ENCODE data around the gene PLEK. TPM values are rescaled to one million over a fixed set of nuclear protein-coding genes. Genes with fewer than 3 reads are reported as not detected.
A peak's percentile ranks its signal among the peaks of the same experiment; 100 is the strongest.
"Not testable (repeated sequence)": the region's sequence is repeated elsewhere in the genome, so short reads cannot be mapped to it uniquely, and the experiment has no call there.

Gene PLEK, protein sequence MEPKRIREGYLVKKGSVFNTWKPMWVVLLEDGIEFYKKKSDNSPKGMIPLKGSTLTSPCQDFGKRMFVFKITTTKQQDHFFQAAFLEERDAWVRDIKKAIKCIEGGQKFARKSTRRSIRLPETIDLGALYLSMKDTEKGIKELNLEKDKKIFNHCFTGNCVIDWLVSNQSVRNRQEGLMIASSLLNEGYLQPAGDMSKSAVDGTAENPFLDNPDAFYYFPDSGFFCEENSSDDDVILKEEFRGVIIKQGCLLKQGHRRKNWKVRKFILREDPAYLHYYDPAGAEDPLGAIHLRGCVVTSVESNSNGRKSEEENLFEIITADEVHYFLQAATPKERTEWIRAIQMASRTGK
- 0.65 TPM in 1 of 2 replicates, not detected in the other for total RNA-seq

- DNase-seq (ENCODE audit: low read depth) = peak; percentile 16
Measured at GRCh38 chr2:68365087-68365486, at the start of gene PLEK. Gene PLEK, plus strand, starts transcription at chr2:68365282. Its CDS starts 70 bp downstream, at chr2:68365352.

DNA sequence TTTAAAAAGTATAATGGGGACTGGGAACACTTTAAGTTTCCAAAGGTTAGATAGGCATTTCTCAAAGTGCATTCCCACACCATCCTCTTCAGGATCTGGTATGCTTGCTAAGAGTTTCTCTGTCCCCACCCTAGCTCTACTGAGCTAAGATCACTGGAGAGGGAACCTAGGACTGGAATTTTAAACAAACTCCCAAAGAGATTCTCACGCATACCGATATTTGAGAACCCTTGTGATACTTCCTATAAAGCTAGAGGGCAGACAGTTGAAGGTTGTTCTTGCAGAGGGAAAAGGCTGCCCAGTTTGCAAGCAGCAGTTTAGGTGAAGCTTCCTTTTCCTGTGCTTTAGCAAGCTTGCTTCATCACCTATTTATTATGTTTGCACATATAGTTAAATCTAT, 49.0 kb upstream of the PLEK start:
- no peak for DNase-seq (ENCODE audit: low read depth)

GRCh38 chr2:68317971-68318913, 46.8 kb upstream of the PLEK start:
- no peak for DNase-seq (ENCODE audit: low read depth)

GRCh38 chr2:68318914-68319397, 46.1 kb upstream of the PLEK start:
- no peak for DNase-seq (ENCODE audit: low read depth)

DNA sequence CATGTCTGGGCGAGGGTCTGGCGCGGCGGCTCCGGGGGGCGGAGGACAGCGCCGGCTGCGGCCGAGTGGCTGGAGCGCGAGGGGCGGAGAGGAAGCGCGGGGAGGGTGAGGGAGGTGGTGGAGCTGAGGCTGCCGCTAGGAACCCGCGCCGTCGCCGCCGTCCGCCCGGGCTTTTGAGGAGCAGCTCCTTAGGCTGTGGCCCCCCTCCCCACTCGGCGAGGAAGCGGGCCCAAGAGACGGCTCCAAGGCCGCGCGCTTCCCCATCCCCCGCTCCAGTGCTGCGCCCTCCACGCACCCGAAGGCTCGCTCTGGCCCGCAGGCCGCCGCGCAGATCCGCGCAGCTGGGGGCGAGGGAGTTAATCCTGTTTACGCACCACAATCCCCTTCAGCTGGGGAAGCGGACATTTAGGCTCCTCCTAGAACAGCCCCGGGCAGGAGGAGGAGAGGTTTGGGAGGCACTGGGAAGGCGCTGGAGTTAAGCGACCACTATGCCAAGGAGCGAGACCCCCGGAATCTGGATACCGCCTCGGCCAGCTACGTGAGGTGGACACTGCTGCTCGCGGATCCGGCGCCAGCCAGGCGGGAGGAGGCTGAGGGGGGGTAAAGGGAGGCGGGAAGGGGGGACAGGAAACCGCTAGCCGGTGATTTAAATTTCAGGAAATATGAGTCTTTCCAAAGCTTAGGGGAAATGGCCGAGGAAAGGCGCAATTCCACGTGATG, 45.5 kb upstream of the PLEK start, which contains the start of gene CNRIP1:
Gene CNRIP1 (minus strand): TSS at position 552 of the 720 bp plus-strand sequence. CDS start 549 bp downstream, at position 3.
- DNase-seq (ENCODE audit: low read depth) = peak; percentile 29

DNA sequence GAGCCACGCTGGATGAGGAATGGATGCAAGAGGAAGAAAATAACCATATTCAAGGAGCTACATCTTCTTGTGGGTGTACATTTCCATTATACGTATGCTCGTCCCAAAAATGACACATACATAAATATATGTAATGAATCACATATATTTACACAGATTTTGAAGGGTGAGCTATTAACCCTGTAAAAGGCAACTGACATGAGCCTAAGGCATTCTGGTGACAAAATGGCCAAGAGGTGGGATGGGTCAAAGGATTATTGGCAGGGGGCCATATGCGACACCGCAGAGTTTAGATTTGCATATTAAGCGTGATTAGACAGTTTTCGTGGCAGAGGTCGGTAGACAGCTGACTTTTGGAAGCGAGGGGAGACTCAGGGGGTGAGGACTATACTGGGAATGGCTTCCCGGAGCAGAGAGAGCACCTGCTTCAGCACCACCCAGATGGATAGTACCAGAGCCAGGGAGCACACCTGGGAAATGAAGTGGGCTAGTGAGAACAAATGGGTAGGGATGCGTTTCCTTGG, 44.9 kb upstream of the PLEK start:
- peak; percentile 22 for DNase-seq (ENCODE audit: low read depth)

DNA sequence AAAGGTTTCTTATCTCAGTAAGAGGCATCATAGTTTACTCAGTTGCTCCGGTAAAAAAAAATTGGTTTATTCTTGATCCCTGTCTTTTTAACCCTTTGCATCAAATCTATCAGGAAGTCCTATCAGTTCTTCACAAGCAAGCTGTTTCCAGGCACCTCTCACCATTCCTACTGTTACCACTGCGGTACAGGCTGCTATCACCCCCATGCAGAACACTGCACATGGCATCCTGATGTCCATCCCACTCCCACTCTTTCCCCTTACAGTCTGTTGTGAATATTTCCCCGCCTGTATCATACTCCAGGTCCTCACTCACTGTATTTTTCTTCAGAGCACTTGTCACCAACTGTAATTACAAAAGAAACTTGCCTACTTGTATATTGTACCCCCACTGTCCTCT, 40.0 kb upstream of the PLEK start:
- no peak for DNase-seq (ENCODE audit: low read depth)

DNA sequence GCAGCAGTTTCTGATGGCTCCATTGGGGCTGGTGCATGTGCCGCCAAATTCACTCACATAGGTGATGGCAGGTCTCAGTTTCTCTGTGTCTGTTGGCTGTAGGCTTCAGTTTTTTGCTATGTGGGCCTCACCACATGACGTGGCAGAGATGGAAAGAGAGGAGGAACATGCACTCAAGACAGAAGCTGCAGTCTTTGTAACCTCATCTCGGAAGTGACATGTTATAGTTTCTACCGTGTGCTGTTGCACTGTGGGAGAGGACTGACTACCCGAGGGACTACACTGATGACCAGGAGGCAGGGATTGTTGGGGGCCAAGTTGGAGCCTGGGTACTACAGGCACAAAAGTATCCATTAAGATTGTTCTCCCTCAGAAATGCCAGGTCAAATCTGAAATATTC, 36.2 kb upstream of the PLEK start:
- no peak for DNase-seq (ENCODE audit: low read depth)

DNA sequence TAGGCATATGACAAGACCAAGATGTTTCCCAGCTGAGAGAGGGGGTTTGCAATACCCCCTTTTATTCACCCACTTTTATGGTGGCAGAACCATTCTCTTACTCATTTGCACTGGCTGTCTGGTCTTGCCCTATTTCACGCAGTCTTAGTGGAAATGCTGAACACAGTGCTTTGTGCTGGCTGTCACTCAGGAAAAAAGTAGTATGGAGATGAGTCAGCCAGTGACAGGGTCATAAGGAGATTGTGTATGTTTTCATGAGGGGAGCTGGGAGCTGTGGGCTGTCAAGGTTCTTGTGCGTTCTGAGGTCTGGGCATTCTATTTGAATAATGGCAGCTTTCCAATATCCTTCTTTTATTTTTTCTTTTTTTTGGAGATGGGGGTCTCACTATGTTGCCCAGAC, 34.4 kb upstream of the PLEK start:
- no peak for DNase-seq (ENCODE audit: low read depth)

GRCh38 chr2:68333009-68333408, 32.1 kb upstream of the PLEK start:
- no peak for DNase-seq (ENCODE audit: low read depth)

GRCh38 chr2:68333931-68334330, 31.2 kb upstream of the PLEK start:
- no peak for DNase-seq (ENCODE audit: low read depth)

DNA sequence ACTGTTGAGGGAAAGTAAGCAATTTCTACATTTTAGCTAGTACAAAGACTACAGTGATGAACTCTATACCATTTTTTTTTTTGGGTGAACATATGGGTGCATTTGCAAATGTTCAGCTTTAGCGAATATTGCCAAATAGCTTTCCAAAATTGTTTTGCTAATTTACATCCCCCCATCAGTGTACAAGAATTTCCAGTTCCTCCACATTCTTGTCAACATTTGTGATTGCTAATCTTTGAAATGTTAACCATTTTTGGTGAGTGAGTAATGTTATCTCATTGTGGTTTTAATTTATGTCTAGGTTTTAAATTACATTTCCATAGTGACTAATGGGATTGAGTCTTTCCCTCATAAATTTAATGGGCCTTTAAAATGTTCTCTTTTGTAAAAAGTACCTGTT, 28.9 kb upstream of the PLEK start:
- peak; percentile 47 for DNase-seq (ENCODE audit: low read depth)

- no peak for DNase-seq (ENCODE audit: low read depth)
Measured at GRCh38 chr2:68340226-68341061, 24.6 kb upstream of the PLEK start.

- no peak for DNase-seq (ENCODE audit: low read depth)
Measured at GRCh38 chr2:68341062-68341329, 24.1 kb upstream of the PLEK start.

DNA sequence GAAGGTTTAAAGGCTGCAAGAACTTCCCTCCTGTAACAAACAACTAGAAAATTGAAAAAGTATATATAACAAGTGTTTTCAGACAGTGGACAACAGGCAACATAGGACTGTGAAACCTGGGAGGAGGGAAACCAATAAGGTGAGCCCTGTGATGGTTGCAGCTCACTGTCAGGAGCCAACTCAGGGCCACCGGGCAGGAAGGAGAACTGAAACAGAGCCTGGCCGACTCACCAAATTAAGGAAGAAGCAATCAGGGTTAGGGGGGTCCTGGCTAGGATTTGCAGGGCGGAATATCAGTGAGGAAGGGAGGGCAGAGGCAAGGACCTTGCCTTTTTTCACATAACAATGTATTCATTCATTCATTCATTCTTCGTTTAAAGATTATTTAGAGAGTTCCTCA, 23.5 kb upstream of the PLEK start:
- DNase-seq (ENCODE audit: low read depth) = no peak

- DNase-seq (ENCODE audit: low read depth) = no peak
Measured at GRCh38 chr2:68342470-68342869, 22.6 kb upstream of the PLEK start.

DNA sequence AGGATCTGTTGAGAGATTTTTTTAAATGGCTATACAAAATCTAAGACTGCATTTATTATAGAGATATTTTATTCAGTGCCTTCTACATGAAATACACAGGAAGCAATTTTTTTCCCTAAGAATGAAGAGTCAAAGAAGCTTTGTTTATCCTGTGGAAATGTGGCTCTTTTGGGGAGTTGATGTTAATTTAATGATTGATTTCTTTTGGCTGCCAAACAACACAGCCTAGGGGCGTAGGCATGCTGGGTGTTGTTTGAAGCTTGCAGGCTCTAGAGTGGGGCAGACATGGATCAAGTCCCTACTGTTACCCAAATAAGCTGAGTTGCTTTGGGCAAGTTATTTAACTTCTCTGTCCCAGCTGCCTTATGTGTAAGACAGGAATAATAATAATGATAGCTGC, 21.1 kb upstream of the PLEK start:
- no peak for DNase-seq (ENCODE audit: low read depth)

DNA sequence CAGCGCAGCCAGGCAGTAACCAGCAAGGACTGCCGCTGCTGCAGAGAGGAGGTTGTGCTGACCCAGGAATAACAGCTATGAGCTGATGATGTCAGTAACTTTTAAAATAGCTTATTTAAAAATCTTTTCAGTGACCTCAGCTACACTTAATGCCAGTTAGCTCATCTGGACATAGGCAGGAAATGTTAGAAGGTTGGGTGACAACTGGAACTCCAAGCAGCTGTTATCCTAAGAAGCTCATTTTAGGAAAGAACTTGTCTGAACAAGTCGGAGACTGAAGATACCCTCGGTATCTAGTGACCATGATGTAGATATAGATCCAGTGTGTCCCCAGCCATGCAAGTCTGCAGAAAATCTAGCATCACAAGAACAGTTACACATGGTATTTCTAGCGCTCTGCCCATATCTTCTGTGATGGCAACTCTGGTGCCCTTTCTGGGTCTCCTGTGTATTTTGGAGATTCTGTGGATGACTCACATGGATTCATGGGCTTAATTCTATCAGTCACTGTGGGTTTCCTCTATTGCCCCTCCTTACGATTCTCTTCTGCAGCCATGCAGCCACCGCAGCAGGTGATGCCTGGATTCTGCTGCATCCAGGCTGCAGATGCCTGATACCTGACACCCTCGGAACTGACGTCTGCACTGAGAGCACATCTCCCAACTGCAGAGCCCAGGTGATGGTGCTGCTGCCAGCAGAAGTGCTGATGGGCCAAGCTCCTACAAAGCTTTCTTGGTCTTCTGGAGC, 19.8 kb upstream of the PLEK start:
- DNase-seq (ENCODE audit: low read depth) = no peak

DNA sequence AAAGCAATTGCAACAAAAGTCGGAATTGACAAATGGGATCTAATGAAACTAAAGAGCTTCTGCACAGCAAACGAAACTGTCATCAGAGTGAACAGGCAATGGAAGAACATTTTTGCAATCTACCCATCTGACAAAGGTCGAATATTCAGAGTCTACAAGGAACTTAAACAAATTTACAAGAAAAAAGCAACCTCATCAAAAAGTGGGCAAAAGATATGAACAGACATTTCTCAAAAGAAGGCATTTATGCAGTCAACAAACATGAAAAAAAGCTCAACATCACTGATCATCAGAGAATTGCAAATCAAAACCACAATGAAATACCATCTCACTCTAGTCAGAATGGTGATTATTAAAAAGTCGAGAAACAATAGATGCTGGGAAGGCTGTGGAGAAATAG, 16.0 kb upstream of the PLEK start:
- not testable (repeated sequence) for DNase-seq (ENCODE audit: low read depth)

DNA sequence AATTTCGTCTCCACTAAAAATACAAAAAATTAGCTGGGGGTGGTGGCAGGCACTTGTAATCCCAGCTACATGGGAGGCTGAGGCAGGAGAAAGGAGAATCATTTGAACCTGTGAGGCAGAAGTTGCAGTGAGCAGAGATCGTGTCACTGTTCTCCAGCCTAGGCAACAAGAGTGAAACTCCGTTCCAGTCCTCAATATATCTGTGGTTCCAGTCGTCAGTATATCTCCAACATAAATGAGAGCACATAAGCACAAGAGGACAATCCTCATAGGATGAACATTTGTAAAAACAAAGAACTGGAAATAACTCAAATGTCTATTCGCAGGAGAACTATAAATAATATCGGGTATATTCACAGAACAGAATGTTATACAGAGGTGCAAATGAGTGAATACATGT, 13.1 kb upstream of the PLEK start:
- no peak for DNase-seq (ENCODE audit: low read depth)

Measured in renal cortical epithelial cell (primary cell).